HepG2 (cell line): ENCODE measurements around the gene MS4A18. TPM values are rescaled to one million over a fixed set of nuclear protein-coding genes. Genes with fewer than 3 reads are reported as not detected.

Experiments
- ATAC-seq: fragments of 200-7000 bp; cut with Tn5 transposase; 3 replicates; pipeline ENCODE4 v1.9.1; 2020; ENCODE audit warnings: mild to moderate bottlenecking, moderate library complexity
- BruUV-seq: library from RNA; stranded (reverse); fragments of 400-500 nt; replicated peaks from 2 replicates; lab custom pipeline; 2021; lab: Mats Ljungman, UMichigan
- CTCF ChIA-PET: fragments of 300-600 bp; formaldehyde crosslinking; extraction: SDS; loops from one replicate; lab custom pipeline; 2021; ENCODE audit warnings: low total read pairs, inconsistent platforms, low intra/inter-chr PET ratio; lab: Yijun Ruan, JAX
- POLR2A ChIA-PET: fragments of 350-600 bp; sonication (Branson Sonifier 250); formaldehyde crosslinking; loops from one replicate; lab custom pipeline; 2020; ENCODE audit warnings: antibody characterized with exemption, inconsistent platforms; lab: Yijun Ruan, JAX
- DNase-seq: peaks from one replicate; pipeline ENCODE4 v3.0.0-alpha.2; 2015; ENCODE audit warnings: low spot score
- FAIRE-seq: peaks from 3 replicates; lab custom pipeline; 2011; peaks lifted over from hg19 to GRCh38; lab: Jason Lieb, UNC
- H2AFZ ChIP-seq: one replicate; pipeline ENCODE4 v1.6.1; 2011; ENCODE audit warnings: low read length, inconsistent platforms
- H3K27ac ChIP-seq: fragments of 300-600 bp; 3 replicates; pipeline ENCODE4 v1.8.0; 2011; ENCODE audit warnings: mixed run types, mild to moderate bottlenecking, mixed read lengths, low read length, inconsistent platforms; ENCODE audit not compliant: insufficient read depth; ENCODE audit errors: extremely low read length
- H3K27me3 ChIP-seq, 2 experiments: fragments of 200-600 bp in 1 of 2; 2 replicates in 1 of 2; 3 replicates in 1 of 2; pipeline versions ENCODE4 v1.6.0 to v1.8.0; 2011; ENCODE audit warnings: low read length in 2 of 2, mild to moderate bottlenecking in 2 of 2, moderate library complexity in 2 of 2, inconsistent platforms in 1 of 2; ENCODE audit not compliant: insufficient read depth in 2 of 2, control insufficient read depth in 1 of 2
- H3K36me3 ChIP-seq, 2 experiments: fragments of 200-600 bp in 1 of 2; replicated peaks in 1 of 2; 2 replicates in 1 of 2; 3 replicates in 1 of 2; pipeline versions ENCODE4 v1.5.1 to v1.8.0; 2011; ENCODE audit warnings: low read length in 2 of 2, inconsistent platforms in 1 of 2; ENCODE audit not compliant: insufficient read depth in 2 of 2, control insufficient read depth in 1 of 2
- H3K4me1 ChIP-seq: 2 replicates; pipeline ENCODE4 v1.5.1; 2012; ENCODE audit warnings: low read length, inconsistent platforms; ENCODE audit not compliant: insufficient read depth
- H3K4me2 ChIP-seq: 2 replicates; pipeline ENCODE4 v1.6.0; 2011; ENCODE audit warnings: low read depth, low read length, inconsistent platforms
- H3K4me3 ChIP-seq, 3 experiments: fragments of 200-600 bp in 1 of 3; sonication (generic), shearing (Covaris generic) in 1 of 3; replicated peaks in 1 of 3; 2 replicates each; pipeline ENCODE4 v1.5.1; 2011 to 2016; ENCODE audit warnings: low read length in 3 of 3, inconsistent platforms in 2 of 3, low read depth in 2 of 3, mild to moderate bottlenecking in 2 of 3, control low read depth in 1 of 3, mixed read lengths in 1 of 3; ENCODE audit not compliant: insufficient read depth in 1 of 3
- H3K79me2 ChIP-seq: one replicate; pipeline ENCODE4 v1.6.1; 2011; ENCODE audit warnings: low read length, inconsistent platforms; ENCODE audit not compliant: insufficient read depth
- H3K9ac ChIP-seq: 2 replicates; pipeline ENCODE4 v1.6.0; 2011; ENCODE audit warnings: mild to moderate bottlenecking, low read depth, low read length, inconsistent platforms; ENCODE audit not compliant: insufficient read depth
- H3K9me3 ChIP-seq: 2 replicates; pipeline ENCODE4 v1.5.1; 2012; ENCODE audit warnings: mild to moderate bottlenecking, low read length
- H4K20me1 ChIP-seq: 2 replicates; pipeline ENCODE4 v1.6.0; 2011; ENCODE audit warnings: inconsistent platforms, mild to moderate bottlenecking, low read length, moderate library complexity; ENCODE audit not compliant: insufficient read depth
- BATF2 ChIP-seq: sonication (generic); formaldehyde crosslinking; IDR thresholded peaks from 2 replicates; pipeline ENCODE4 v1.8.0; 2022; ENCODE audit warnings: mild to moderate bottlenecking, missing genetic modification reagents, moderate library complexity
- FOXA3 ChIP-seq: IDR thresholded peaks from 2 replicates; pipeline ENCODE4 v1.6.1; 2016; ENCODE audit warnings: missing genetic modification reagents, missing compliant biosample characterization
- IRF9 ChIP-seq: sonication (generic); formaldehyde crosslinking; IDR thresholded peaks from 2 replicates; pipeline ENCODE4 v1.8.0; 2022; ENCODE audit warnings: missing genetic modification reagents, mild to moderate bottlenecking, borderline replicate concordance
- KDM4B ChIP-seq: sonication (generic); formaldehyde crosslinking; IDR thresholded peaks from 2 replicates; pipeline ENCODE4 v1.4.0; 2020; ENCODE audit warnings: missing genetic modification reagents
- KDM5B ChIP-seq: sonication (generic); formaldehyde crosslinking; IDR thresholded peaks from 2 replicates; pipeline ENCODE4 v1.4.0; 2020; ENCODE audit warnings: missing genetic modification reagents, mild to moderate bottlenecking, borderline replicate concordance
- REPIN1 ChIP-seq: sonication (generic); formaldehyde crosslinking; IDR thresholded peaks from 2 replicates; pipeline ENCODE4 v1.8.0; 2022; ENCODE audit warnings: missing genetic modification reagents, low read depth, mild to moderate bottlenecking, borderline replicate concordance
- SP140L ChIP-seq: sonication (generic); formaldehyde crosslinking; IDR thresholded peaks from 2 replicates; pipeline ENCODE4 v1.4.0; 2020; ENCODE audit warnings: missing genetic modification reagents, borderline replicate concordance
- SRSF9 ChIP-seq: fragments of 200-400 bp; formaldehyde crosslinking; IDR thresholded peaks from 2 replicates; pipeline ENCODE4 v1.6.1; 2018; ENCODE audit warnings: borderline replicate concordance, mild to moderate bottlenecking, low read depth, low read length; ENCODE audit not compliant: insufficient read depth, poor library complexity, severe bottlenecking
- ZBTB39 ChIP-seq: sonication (generic); formaldehyde crosslinking; IDR thresholded peaks from 2 replicates; pipeline ENCODE4 v1.5.0; 2020; ENCODE audit warnings: missing genetic modification reagents
- ZBTB8A ChIP-seq: sonication (generic); formaldehyde crosslinking; IDR thresholded peaks from 2 replicates; pipeline ENCODE4 v1.4.0; 2020; ENCODE audit warnings: mild to moderate bottlenecking, low read depth, missing genetic modification reagents, borderline replicate concordance
- ZNF383 ChIP-seq: sonication (generic); formaldehyde crosslinking; IDR thresholded peaks from 2 replicates; pipeline ENCODE4 v1.4.0; 2020; ENCODE audit warnings: missing genetic modification reagents, mild to moderate bottlenecking, borderline replicate concordance
- ZNF460 ChIP-seq: sonication (generic); formaldehyde crosslinking; IDR thresholded peaks from 2 replicates; pipeline ENCODE4 v1.5.1; 2020; ENCODE audit warnings: missing genetic modification reagents, mild to moderate bottlenecking, borderline replicate concordance
- ZNF687 ChIP-seq: sonication (generic); formaldehyde crosslinking; IDR thresholded peaks from 2 replicates; pipeline ENCODE4 v1.5.1; 2020; ENCODE audit warnings: mild to moderate bottlenecking, missing genetic modification reagents, moderate library complexity
- ZNF75D ChIP-seq: sonication (generic); formaldehyde crosslinking; IDR thresholded peaks from 2 replicates; pipeline ENCODE4 v1.8.1; 2023; ENCODE audit warnings: missing genetic modification reagents, mild to moderate bottlenecking, borderline replicate concordance
- ZNF761 ChIP-seq: sonication (generic); formaldehyde crosslinking; conservative IDR thresholded peaks from 2 replicates; pipeline ENCODE4 v1.4.0; 2020; ENCODE audit warnings: mild to moderate bottlenecking, missing genetic modification reagents
- ZNF816 ChIP-seq: sonication (generic); formaldehyde crosslinking; IDR thresholded peaks from 2 replicates; pipeline ENCODE4 v1.8.0; 2022; ENCODE audit warnings: missing genetic modification reagents, mild to moderate bottlenecking, borderline replicate concordance
- WGBS: methylation state at CpG from one replicate; pipeline ENCODE4 v1.1.6; 2017; ENCODE audit warnings: low lambda C conversion rate; 5-methylcytosine and 5-hydroxymethylcytosine counted together
- in situ Hi-C: cut with HindIII; loops from 2 replicates; pipeline ENCODE4 v1.10.0; 2017; ENCODE audit warnings: low pct_unique_long_range_greater_than_20kb; ENCODE audit not compliant: extremely low pct_ligation_motif_present
- intact Hi-C: fragments of 100-400 bp; cut with micrococcal nuclease; formaldehyde crosslinking; loops from one replicate; pipeline ENCODE4 v1.10.0; 2022; ENCODE audit not compliant: unreplicated experiment
- polyA plus RNA-seq, 8 experiments: library from polyadenylated mRNA; depleted of rRNA in 3 of 8; stranded (reverse) in 7 of 8; unstranded in 1 of 8; fragments of >200 nt; fragmentation: Illumina TruSeq in 4 of 8; extraction: Trizol in 4 of 8; gene quantifications; 2 replicates each; pipeline versions ENCODE4 v1.2.1 to v1.2.3, GENCODE V29; 2011 to 2016; ENCODE audit warnings: low read depth in 4 of 8, missing spikeins in 1 of 8, mixed read lengths in 1 of 8; ENCODE audit not compliant: insufficient read depth in 1 of 8
- total RNA-seq, 5 experiments: library from RNA; depleted of rRNA; stranded (reverse); fragments of >200 nt; fragmentation: Illumina TruSeq; extraction: Trizol; gene quantifications; 2 replicates each; pipeline ENCODE4 v1.2.3, GENCODE V29; 2016; ENCODE audit warnings: low read depth in 1 of 5

The MS4A18 gene
- total and polyA plus RNA-seq, 2 of the 13 experiments (the other 11 are each of a cell fraction or from before 2014, with no cell fraction given) = not detected

- ChIA-PET POLR2A (no interaction called here), CTCF (no interaction called here)
- Histone ChIP-seq H3K9me3 (no peaks in the 10 kb centered on the region), H2AFZ (no peak overlapping the region), H3K36me3 (no peaks in the 10 kb centered on the region), H3K4me3 (no peak overlapping the region), H3K27me3 (peaks cover 0 to 36% of the 10 kb centered on the region in 2 experiments; a peak in 2 of 5 replicates), H4K20me1 (no peaks in the 10 kb centered on the region), H3K27ac (no peak overlapping the region), H3K79me2 (no peaks in the 10 kb centered on the region), H3K9ac (no peak overlapping the region), H3K4me1 (no peaks in the 10 kb centered on the region), H3K4me2 (no peak overlapping the region)
- BruUV-seq = no TSS peak
- DNase-seq (no peak), ATAC-seq (no peak), FAIRE-seq (no peak)
- WGBS = 51% methylated on average over 6 of the region's 8 CpGs
- intact Hi-C loops = no loop called here
- in situ Hi-C loops = no loop called here
- TF ChIP-seq ZNF383 (CRISPR knock-in tag) (no peak), KDM5B (CRISPR knock-in tag) (no peak), ZNF816 (CRISPR knock-in tag) (no peak), IRF9 (CRISPR knock-in tag) (no peak), KDM4B (CRISPR knock-in tag) (no peak), BATF2 (CRISPR knock-in tag) (no peak), ZNF761 (CRISPR knock-in tag) (no peak), SRSF9 (no peak), ZBTB8A (no peak), ZNF460 (CRISPR knock-in tag) (no peak), SP140L (CRISPR knock-in tag) (no peak), ZNF687 (no peak), ZBTB39 (CRISPR knock-in tag) (no peak), REPIN1 (CRISPR knock-in tag) (no peak), FOXA3 (no peak), ZNF75D (no peak)
Observed at GRCh38 chr11:60768202-60768601, 43.7 kb downstream of the MS4A18 start.
